Heart left ventricle (tissue), 13 donors: ENCODE results near the gene PREX1.

Experiments used
- CTCF ChIP-seq, 12 donors: fragments of 200-600 bp; sonication (generic) in 4 of 12; IDR thresholded peaks; one replicate each; pipeline versions ENCODE4 v1.5.0 to v1.8.0; 2018 to 2022; ENCODE audit warnings: antibody characterized with exemption in 12 of 12, mild to moderate bottlenecking in 5 of 12
- POLR2A ChIP-seq, 2 donors: fragments of 450-650 bp; IDR thresholded peaks; one replicate each; pipeline ENCODE4 v1.6.1; 2017; ENCODE audit warnings: antibody characterized with exemption in 2 of 2, mild to moderate bottlenecking in 2 of 2, moderate library complexity in 2 of 2
- donor health status: ischemic (EF 13 %, LVEDD 7.1; RV severe dilation, severe dysfunction).
- donor health status: DM: no; HTN: yes; CAD: no.
- donor health status: DM: no; HTN: no; CAD: no.
- donor health status: ischemic (EF 25% LVEDD 6.9; RV normal size, moderate dysfunction).
- donor health status: ischemic (EF 25% LVEDD 5.7; RV mildly dilated, moderate dysfunction).
- donor health status: ischemic (EF 35%, LVEDD 5.7; RV mildly dilated, moderate dysfunction).
- donor health status: nonischemic (EF 11% LVEDD 7.7; RV severe dilation, severe dysfunction).
- donor health status: DM: yes; HTN: yes; CAD: no.
- donor health status: PGD.
- donor health status: ischemic (EF 29% LVEDD 5.4; RV normal size, mild dysfunction).
- donor health status: nonischemic (EF 23%, LVEDD 6.1; RV moderate dilation, normal function).

DNA sequence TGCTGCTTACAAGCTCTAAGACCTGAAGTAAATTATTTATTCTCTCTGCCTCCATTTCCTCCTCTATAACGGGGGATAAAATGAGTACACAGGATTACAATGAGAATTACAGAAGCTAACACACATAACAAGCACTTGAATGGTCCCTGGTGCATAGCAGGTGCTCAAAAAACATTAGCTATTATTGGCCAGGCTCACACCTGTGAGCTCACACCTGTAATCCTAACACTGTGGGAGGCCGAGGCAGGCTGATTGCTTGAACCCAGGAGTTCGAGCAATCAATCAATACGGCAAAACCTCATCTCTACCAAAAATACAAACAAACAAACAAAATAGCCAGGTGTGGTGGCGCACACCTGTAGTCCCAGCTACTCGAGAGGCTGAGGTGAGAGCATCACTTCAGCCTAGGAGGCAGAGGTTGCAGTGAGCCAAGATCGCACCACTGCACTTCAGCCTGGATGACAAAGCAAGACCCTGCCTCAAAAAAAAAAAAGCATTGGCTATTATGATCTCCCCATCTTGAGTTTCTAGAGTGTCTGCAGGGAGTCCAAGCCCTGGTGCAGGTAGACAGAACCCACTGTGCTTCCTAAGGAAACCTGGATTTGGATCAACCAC, 68.1 kb downstream of the PREX1 start:
- TF ChIP-seq CTCF (IDR thresholded peaks at IDR 0.05) (no peak), POLR2A (IDR thresholded peaks at IDR 0.05) (no peak)
